PC-3 (cell line): Measurements from ENCODE around the gene SPTLC3. TPM values are rescaled to one million over a fixed set of nuclear protein-coding genes. Genes with fewer than 3 reads are reported as not detected.

ENCODE experiments used
- ATAC-seq: fragments of 200-7000 bp; cut with Tn5 transposase; 2 replicates; pipeline ENCODE4 v1.9.1; 2020; ENCODE audit warnings: mild to moderate bottlenecking, moderate library complexity
- BruUV-seq: library from RNA; stranded (reverse); fragments of 400-500 nt; replicated peaks from 2 replicates; lab custom pipeline; 2021; lab: Mats Ljungman, UMichigan
- CTCF ChIA-PET: fragments of 300-600 bp; sonication (Branson Sonifier 250); formaldehyde crosslinking; loops from one replicate; lab custom pipeline; 2022; ENCODE audit warnings: antibody characterized with exemption; lab: Charles Lee
- POLR2A ChIA-PET: fragments of 300-600 bp; sonication (Branson Sonifier 250); formaldehyde crosslinking; loops from one replicate; lab custom pipeline; 2022; ENCODE audit warnings: antibody characterized with exemption; ENCODE audit not compliant: unreplicated experiment; lab: Charles Lee
- DNase-seq: peaks from one replicate; pipeline ENCODE4 v3.0.0-alpha.2; 2015
- H2AFZ ChIP-seq: fragments of 300-600 bp; sonication (generic); 2 replicates; pipeline ENCODE4 v1.6.0; 2016; ENCODE audit warnings: antibody characterized with exemption, low read length
- H3F3A ChIP-seq: fragments of 300-600 bp; sonication (generic); one replicate; pipeline ENCODE4 v1.6.0; 2017; ENCODE audit warnings: antibody characterized with exemption, low read length, control low read depth, mild to moderate bottlenecking; ENCODE audit not compliant: unreplicated experiment
- H3K27ac ChIP-seq: fragments of 300-600 bp; sonication (generic); 2 replicates; pipeline ENCODE4 v1.5.1; 2016; ENCODE audit warnings: mild to moderate bottlenecking, low read length
- H3K27me3 ChIP-seq: fragments of 300-600 bp; sonication (generic); 2 replicates; pipeline ENCODE4 v1.6.1; 2016; ENCODE audit warnings: low read length, mixed read lengths
- H3K36me3 ChIP-seq: fragments of 300-600 bp; sonication (generic); 2 replicates; pipeline ENCODE4 v1.6.1; 2016; ENCODE audit warnings: low read depth, mixed run types, low read length, mixed read lengths
- H3K4me1 ChIP-seq: fragments of 300-600 bp; sonication (generic); 2 replicates; pipeline ENCODE4 v1.5.1; 2016; ENCODE audit warnings: low read length; ENCODE audit not compliant: insufficient read depth
- H3K4me2 ChIP-seq: fragments of 300-600 bp; sonication (generic); 2 replicates; pipeline ENCODE4 v1.6.0; 2016; ENCODE audit warnings: low read length
- H3K4me3 ChIP-seq: fragments of 300-600 bp; sonication (generic); 2 replicates; pipeline ENCODE4 v1.5.1; 2016; ENCODE audit warnings: mild to moderate bottlenecking, low read length, mixed read lengths
- H3K79me2 ChIP-seq: fragments of 300-600 bp; sonication (generic); 2 replicates; pipeline ENCODE4 v1.6.1; 2017; ENCODE audit warnings: low read length, mixed read lengths
- H3K9ac ChIP-seq: fragments of 300-600 bp; sonication (generic); 2 replicates; pipeline ENCODE4 v1.6.0; 2016; ENCODE audit warnings: mild to moderate bottlenecking, low read length
- H3K9me2 ChIP-seq: fragments of 300-600 bp; sonication (generic); replicated peaks from 2 replicates; pipeline ENCODE4 v1.6.1; 2016; ENCODE audit warnings: mixed run types, low read length, mixed read lengths
- H3K9me3 ChIP-seq: fragments of 300-600 bp; sonication (generic); 2 replicates; pipeline ENCODE4 v1.6.1; 2016; ENCODE audit warnings: low read length, mixed read lengths
- H4K20me1 ChIP-seq: fragments of 300-600 bp; sonication (generic); 2 replicates; pipeline ENCODE4 v1.6.1; 2016; ENCODE audit warnings: low read length, mixed read lengths
- CTCF ChIP-seq: fragments of 300-600 bp; sonication (generic); conservative IDR thresholded peaks from 2 replicates; pipeline ENCODE4 v1.5.1; 2017; ENCODE audit warnings: antibody characterized with exemption, low read depth, mild to moderate bottlenecking, low read length
- EZH2 ChIP-seq: fragments of 300-600 bp; sonication (generic); IDR thresholded peaks from one replicate; pipeline ENCODE4 v1.6.1; 2017; ENCODE audit warnings: antibody characterized with exemption, mild to moderate bottlenecking, low read length; ENCODE audit not compliant: unreplicated experiment
- EZH2phosphoT487 ChIP-seq: fragments of 300-600 bp; sonication (generic); IDR thresholded peaks from 2 replicates; pipeline ENCODE4 v1.6.1; 2018; ENCODE audit warnings: mild to moderate bottlenecking, antibody characterized with exemption, low read length, borderline replicate concordance
- intact Hi-C: fragments of 100-400 bp; cut with micrococcal nuclease; formaldehyde crosslinking; loops from 2 replicates; pipeline ENCODE4 v1.9.0; 2023
- total RNA-seq: library from RNA; depleted of rRNA; stranded (reverse); fragments of >200 nt; gene quantifications from 2 replicates; pipeline ENCODE4 v1.2.3, GENCODE V29; 2014

SPTLC3 gene
- total RNA-seq, 1 experiment from 2014 or later, result 16.3 TPM

GRCh38 chr20:13054011-13054410 is 45.2 kb downstream of the SPTLC3 start:
- no peaks in the 10 kb centered on the region for H3K9me2 ChIP-seq
- no peak overlapping the region for H3K27ac ChIP-seq
- DNase-seq (no peak), ATAC-seq (no peak)
- ChIA-PET POLR2A (no interaction called here), CTCF (no interaction called here)
- H3K9ac ChIP-seq, result no peak overlapping the region
- intact Hi-C loops, result no loop called here
- no TSS peak for BruUV-seq
- H3F3A ChIP-seq, result no peaks in the 10 kb centered on the region
- H2AFZ ChIP-seq, result no peak overlapping the region
- H3K4me1 ChIP-seq, result no peaks in the 10 kb centered on the region
- no peak overlapping the region for H3K4me3 ChIP-seq
- no peaks in the 10 kb centered on the region for H3K9me3 ChIP-seq
- TF ChIP-seq CTCF, result no peak
- TF ChIP-seq EZH2phosphoT487, result no peak
- no peak for TF ChIP-seq EZH2
- H3K4me2 ChIP-seq, result no peak overlapping the region
- H3K36me3 ChIP-seq, result no peaks in the 10 kb centered on the region
- no peaks in the 10 kb centered on the region for H4K20me1 ChIP-seq
- H3K79me2 ChIP-seq, result no peaks in the 10 kb centered on the region
- no peaks in the 10 kb centered on the region for H3K27me3 ChIP-seq

DNA sequence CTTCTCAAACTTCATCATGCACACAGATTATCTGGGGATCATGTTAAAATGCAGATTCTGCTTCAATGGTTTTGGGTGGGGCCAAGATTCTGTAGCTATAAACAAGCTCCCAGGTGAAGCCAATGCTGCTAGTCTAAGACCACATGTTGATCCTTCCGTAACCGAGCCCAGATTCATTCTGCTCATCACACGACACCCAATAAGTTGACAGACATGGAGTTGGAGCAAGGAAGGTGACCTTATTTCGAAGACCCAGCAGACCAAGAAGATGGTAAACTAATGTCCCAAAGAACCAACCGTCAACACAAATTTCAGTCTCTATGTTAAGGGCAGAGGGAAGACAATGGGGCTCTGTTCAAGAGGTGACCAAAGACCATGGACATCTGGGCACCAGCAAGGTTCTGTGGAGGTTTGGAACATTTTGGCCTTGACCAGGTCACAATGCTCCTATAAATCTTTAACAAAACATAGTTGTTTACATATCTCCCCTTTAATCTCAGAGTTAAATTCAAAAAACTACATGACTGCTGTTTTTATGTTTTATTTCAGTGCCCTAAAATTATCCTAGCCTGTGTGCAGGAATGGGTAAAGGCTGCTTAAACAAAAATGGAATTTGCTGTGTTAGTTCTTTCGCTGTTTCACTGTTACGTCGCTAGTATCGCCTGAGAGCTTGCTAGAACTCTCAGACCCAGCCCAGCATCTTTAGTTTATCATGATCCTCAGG is 50.1 kb downstream of the SPTLC3 start:
- H3K4me1 ChIP-seq, result peaks cover 12% of the 10 kb centered on the region
- H3K4me3 ChIP-seq, result no peak overlapping the region
- POLR2A ChIA-PET, result no interaction called here
- no peaks in the 10 kb centered on the region for H3K9me3 ChIP-seq
- H4K20me1 ChIP-seq, result no peaks in the 10 kb centered on the region
- H2AFZ ChIP-seq, result no peak overlapping the region
- H3K27ac ChIP-seq, result no peak overlapping the region
- DNase-seq, result no peak
- no peaks in the 10 kb centered on the region for H3F3A ChIP-seq
- no peaks in the 10 kb centered on the region for H3K79me2 ChIP-seq
- CTCF ChIA-PET, result no interaction called here
- no peak for ATAC-seq
- H3K9me2 ChIP-seq, result no peaks in the 10 kb centered on the region
- H3K36me3 ChIP-seq, result no peaks in the 10 kb centered on the region
- BruUV-seq, result no TSS peak
- H3K9ac ChIP-seq, result no peak overlapping the region
- intact Hi-C loops, result no loop called here
- no peak overlapping the region for H3K4me2 ChIP-seq
- H3K27me3 ChIP-seq, result no peaks in the 10 kb centered on the region
- TF ChIP-seq EZH2 (no peak), CTCF (no peak), EZH2phosphoT487 (no peak)

GRCh38 chr20:13059398-13060136 is 50.8 kb downstream of the SPTLC3 start:
- BruUV-seq, result no TSS peak
- Histone ChIP-seq H2AFZ (no peak overlapping the region), H3K79me2 (no peaks in the 10 kb centered on the region), H3K4me1 (peaks cover 12% of the 10 kb centered on the region), H3K9ac (no peak overlapping the region), H3F3A (no peaks in the 10 kb centered on the region), H3K9me3 (no peaks in the 10 kb centered on the region), H4K20me1 (no peaks in the 10 kb centered on the region), H3K4me3 (no peak overlapping the region), H3K4me2 (no peak overlapping the region), H3K27ac (no peak overlapping the region), H3K27me3 (no peaks in the 10 kb centered on the region), H3K36me3 (no peaks in the 10 kb centered on the region), H3K9me2 (no peaks in the 10 kb centered on the region)
- intact Hi-C loops, result no loop called here
- ChIA-PET POLR2A (interaction anchor here (0.6 kb wide), 1 partner anchor 1253 kb away, joined by 10 read pairs; no protein-coding TSS in a partner anchor), CTCF (no interaction called here)
- DNase-seq (no peak), ATAC-seq (no peak)
- no peak for TF ChIP-seq CTCF
- no peak for TF ChIP-seq EZH2
- TF ChIP-seq EZH2phosphoT487, result no peak
